CD8-positive, alpha-beta memory T cell (primary cell): Measurements from ENCODE around the gene SORCS2. TPM values are rescaled to one million over a fixed set of nuclear protein-coding genes. Genes with fewer than 3 reads are reported as not detected.

Experiments
- CTCF ChIA-PET: fragments of 350-600 bp; sonication (Branson Sonifier 250); formaldehyde crosslinking; loops from one replicate; lab custom pipeline; 2021; ENCODE audit warnings: antibody characterized with exemption; lab: Charles Lee
- POLR2A ChIA-PET: fragments of 350-600 bp; sonication (Branson Sonifier 250); formaldehyde crosslinking; loops from one replicate; lab custom pipeline; 2021; ENCODE audit warnings: antibody characterized with exemption; lab: Charles Lee
- DNase-seq, 5 donors: peaks; one replicate each; pipeline versions ENCODE4 v3.0.0 to v3.0.0-alpha.2; 2020 to 2022; ENCODE audit warnings: mixed read lengths in 1 of 5
- H3K27ac ChIP-seq: one replicate; pipeline ENCODE4 v1.7.0; 2013; ENCODE audit warnings: low read depth, mild to moderate bottlenecking, low read length, moderate library complexity
- H3K27me3 ChIP-seq: 2 replicates; pipeline ENCODE4 v1.7.0; 2013; ENCODE audit warnings: low read length, mild to moderate bottlenecking; ENCODE audit not compliant: insufficient read depth, poor library complexity, severe bottlenecking
- H3K36me3 ChIP-seq: 2 replicates; pipeline ENCODE4 v1.7.0; 2013; ENCODE audit warnings: mild to moderate bottlenecking, low read length, moderate library complexity; ENCODE audit not compliant: insufficient read depth
- H3K4me1 ChIP-seq: 2 replicates; pipeline ENCODE4 v1.7.0; 2013; ENCODE audit warnings: mild to moderate bottlenecking, low read length, moderate library complexity; ENCODE audit not compliant: insufficient read depth
- H3K4me3 ChIP-seq: 2 replicates; pipeline ENCODE4 v1.7.0; 2013; ENCODE audit warnings: mild to moderate bottlenecking, low read length
- H3K9me3 ChIP-seq: 2 replicates; pipeline ENCODE4 v1.7.0; 2013; ENCODE audit warnings: mild to moderate bottlenecking, low read length
- H3K27ac Mint-ChIP-seq, 8 donors: one replicate each; pipeline ENCODE4 v1.8.0; 2020 to 2021; ENCODE audit warnings: mixed read lengths in 8 of 8, mild to moderate bottlenecking in 6 of 8, inconsistent platforms in 3 of 8, moderate library complexity in 3 of 8
- H3K27me3 Mint-ChIP-seq, 2 donors: one replicate each; pipeline ENCODE4 v1.8.0; 2020 to 2021; ENCODE audit warnings: mixed read lengths in 2 of 2, mild to moderate bottlenecking in 1 of 2, moderate library complexity in 1 of 2
- H3K36me3 Mint-ChIP-seq, 3 donors: one replicate each; pipeline ENCODE4 v1.8.0; 2020 to 2021; ENCODE audit warnings: mixed read lengths in 3 of 3, inconsistent platforms in 1 of 3, mild to moderate bottlenecking in 1 of 3
- H3K4me1 Mint-ChIP-seq, 3 donors: one replicate each; pipeline ENCODE4 v1.8.0; 2020 to 2021; ENCODE audit warnings: mixed read lengths in 3 of 3, inconsistent platforms in 1 of 3, mild to moderate bottlenecking in 1 of 3
- H3K4me3 Mint-ChIP-seq, 7 donors: one replicate each; pipeline ENCODE4 v1.8.0; 2020 to 2021; ENCODE audit warnings: mixed read lengths in 7 of 7, mild to moderate bottlenecking in 6 of 7, moderate library complexity in 4 of 7, inconsistent platforms in 2 of 7
- H3K9me3 Mint-ChIP-seq, 5 donors: one replicate each; pipeline ENCODE4 v1.8.0; 2020 to 2022; ENCODE audit warnings: mixed read lengths in 5 of 5, mild to moderate bottlenecking in 3 of 5, moderate library complexity in 2 of 5, inconsistent platforms in 1 of 5
- polyA plus RNA-seq: library from polyadenylated mRNA; unstranded; fragments of 300-500 nt; fragmentation: Illumina TruSeq; gene quantifications from one replicate; pipeline ENCODE4 v1.2.3, GENCODE V29; 2021
- total RNA-seq, 2 experiments: library from RNA; stranded (reverse); gene quantifications; one replicate each; pipeline ENCODE4 v1.2.3, GENCODE V29; 2021

Gene SORCS2
- total and polyA plus RNA-seq, 3 experiments from 2014 or later, result not detected

DNA sequence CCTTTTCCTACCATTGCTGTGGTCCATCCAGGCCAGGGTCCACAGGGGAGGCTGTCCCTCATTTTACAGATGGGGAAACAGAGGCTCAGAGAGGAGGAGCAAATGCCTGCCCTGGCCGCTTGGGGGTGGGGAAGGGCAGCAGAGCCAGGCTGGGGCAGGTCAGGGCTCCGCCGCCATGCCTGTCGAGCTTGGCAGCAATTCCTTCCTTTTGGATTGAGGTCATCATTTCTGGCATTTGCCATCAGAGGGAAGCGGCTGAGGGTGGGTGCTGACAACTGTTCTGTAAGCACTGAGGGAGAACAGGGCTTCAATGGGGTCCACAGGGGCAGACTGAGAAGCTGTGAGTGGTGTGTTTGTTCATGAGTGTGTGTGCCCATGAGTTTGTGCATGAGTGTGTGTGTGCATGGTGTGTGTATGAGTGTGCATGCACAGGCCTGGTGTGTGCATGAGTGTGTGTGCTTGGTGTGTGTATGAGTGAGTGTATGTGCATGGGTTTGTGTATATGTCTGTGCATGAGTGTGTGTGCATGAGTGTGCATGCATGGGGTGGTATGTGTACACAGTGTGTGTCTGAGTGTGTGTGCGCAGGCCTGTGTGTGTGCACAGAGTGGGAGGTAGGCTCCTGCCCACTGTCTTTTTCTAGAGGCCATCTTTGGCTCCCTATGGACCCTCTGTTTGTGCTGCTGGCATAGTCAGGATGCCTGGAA, 115.2 kb downstream of the SORCS2 start:
- ChIA-PET CTCF (no interaction called here), POLR2A (no interaction called here)
- Histone ChIP-seq H3K4me1 (no peaks in the 10 kb centered on the region), H3K27me3 (no peaks in the 10 kb centered on the region), H3K9me3 (no peaks in the 10 kb centered on the region), H3K27ac (no peak overlapping the region), H3K36me3 (no peaks in the 10 kb centered on the region), H3K4me3 (no peak overlapping the region)
- Mint-ChIP-seq H3K4me3 (no peak overlapping the region), H3K27me3 (peaks cover 8 to 20% of the 10 kb centered on the region in 2 donors), H3K27ac (no peak overlapping the region), H3K36me3 (no peaks in the 10 kb centered on the region), H3K9me3 (no peaks in the 10 kb centered on the region), H3K4me1 (no peaks in the 10 kb centered on the region)
- DNase-seq, result no peak

DNA sequence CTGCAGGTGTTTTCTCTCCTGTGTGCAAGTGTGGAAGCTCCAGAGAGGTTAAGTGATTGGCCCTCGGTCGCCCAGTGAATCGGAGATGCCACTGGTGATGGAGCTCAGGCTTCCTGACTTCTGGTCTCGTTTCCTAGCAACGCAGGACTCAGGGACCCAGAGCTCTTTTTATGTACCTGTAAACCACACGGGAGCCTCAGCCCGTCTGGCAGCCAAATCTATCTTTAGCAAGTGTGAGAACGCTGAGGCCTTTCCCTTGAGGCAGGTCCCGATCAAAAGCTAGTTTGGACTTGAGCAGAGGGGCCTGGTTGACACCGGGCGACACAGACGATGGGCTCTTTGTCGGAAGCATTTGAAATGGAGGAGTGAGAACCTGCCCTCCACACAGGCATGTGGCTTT, 116.8 kb downstream of the SORCS2 start:
- DNase-seq, result no peak
- Mint-ChIP-seq H3K36me3 (no peaks in the 10 kb centered on the region), H3K27me3 (peaks cover 8 to 20% of the 10 kb centered on the region in 2 donors), H3K9me3 (no peaks in the 10 kb centered on the region), H3K4me3 (no peak overlapping the region), H3K27ac (no peak overlapping the region), H3K4me1 (no peaks in the 10 kb centered on the region)
- Histone ChIP-seq H3K9me3 (no peaks in the 10 kb centered on the region), H3K4me1 (no peaks in the 10 kb centered on the region), H3K36me3 (no peaks in the 10 kb centered on the region), H3K27me3 (no peaks in the 10 kb centered on the region), H3K27ac (no peak overlapping the region), H3K4me3 (no peak overlapping the region)
- POLR2A ChIA-PET, result no interaction called here
- CTCF ChIA-PET, result no interaction called here

GRCh38 chr4:7309636-7310390, 117.5 kb downstream of the SORCS2 start:
- no peak overlapping the region for H3K27ac Mint-ChIP-seq
- DNase-seq, result no peak
- CTCF ChIA-PET, result no interaction called here
- H3K4me3 ChIP-seq, result no peak overlapping the region
- no peaks in the 10 kb centered on the region for H3K9me3 Mint-ChIP-seq
- H3K27me3 ChIP-seq, result no peaks in the 10 kb centered on the region
- no peak overlapping the region for H3K27ac ChIP-seq
- no peaks in the 10 kb centered on the region for H3K36me3 Mint-ChIP-seq
- H3K9me3 ChIP-seq, result no peaks in the 10 kb centered on the region
- no peaks in the 10 kb centered on the region for H3K4me1 ChIP-seq
- POLR2A ChIA-PET, result no interaction called here
- peaks cover 8 to 20% of the 10 kb centered on the region in 2 donors for H3K27me3 Mint-ChIP-seq
- no peaks in the 10 kb centered on the region for H3K36me3 ChIP-seq
- no peaks in the 10 kb centered on the region for H3K4me1 Mint-ChIP-seq
- no peak overlapping the region for H3K4me3 Mint-ChIP-seq

- Mint-ChIP-seq H3K4me3 (no peak overlapping the region), H3K9me3 (no peaks in the 10 kb centered on the region)
- CTCF ChIA-PET, result no interaction called here
Measured at GRCh38 chr4:7310451-7310850, 118.1 kb downstream of the SORCS2 start.

DNA sequence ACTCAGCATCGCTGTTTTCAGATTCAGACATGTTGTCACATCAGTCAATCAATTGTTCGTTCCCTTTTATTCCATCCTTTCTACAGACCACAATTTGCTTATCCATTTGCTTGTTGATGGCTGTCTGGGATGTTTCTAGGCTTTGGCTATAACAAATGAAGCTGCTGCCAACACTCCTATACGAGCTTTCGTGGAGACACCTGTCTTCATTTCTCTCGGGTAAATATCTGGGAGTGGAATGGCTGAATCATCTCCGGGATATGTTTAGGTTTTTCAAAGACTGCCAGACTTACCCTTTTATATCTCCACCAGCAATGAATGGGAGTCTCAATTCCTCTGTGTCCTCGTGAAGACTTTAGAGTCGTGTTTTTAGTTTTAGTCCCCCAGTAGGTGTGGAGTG, 118.9 kb downstream of the SORCS2 start:
- Mint-ChIP-seq H3K9me3 (no peaks in the 10 kb centered on the region), H3K27ac (no peak overlapping the region), H3K4me3 (no peak overlapping the region), H3K27me3 (peaks cover 6 to 25% of the 10 kb centered on the region in 2 donors), H3K4me1 (no peaks in the 10 kb centered on the region), H3K36me3 (no peaks in the 10 kb centered on the region)
- H3K27ac ChIP-seq, result no peak overlapping the region
- no peak overlapping the region for H3K4me3 ChIP-seq
- H3K4me1 ChIP-seq, result no peaks in the 10 kb centered on the region
- no peaks in the 10 kb centered on the region for H3K27me3 ChIP-seq
- CTCF ChIA-PET, result no interaction called here
- H3K9me3 ChIP-seq, result no peaks in the 10 kb centered on the region
- H3K36me3 ChIP-seq, result no peaks in the 10 kb centered on the region
- DNase-seq, result no peak
- POLR2A ChIA-PET, result no interaction called here

More at GRCh38 chr4:7310451-7310850, 118.1 kb downstream of the SORCS2 start:
- Mint-ChIP-seq H3K36me3 (no peaks in the 10 kb centered on the region), H3K4me1 (no peaks in the 10 kb centered on the region), H3K27ac (no peak overlapping the region), H3K27me3 (peaks cover 4 to 21% of the 10 kb centered on the region in 2 donors)
- H3K36me3 ChIP-seq, result no peaks in the 10 kb centered on the region
- POLR2A ChIA-PET, result no interaction called here
- no peaks in the 10 kb centered on the region for H3K4me1 ChIP-seq
- H3K9me3 ChIP-seq, result no peaks in the 10 kb centered on the region
- H3K4me3 ChIP-seq, result no peak overlapping the region
- H3K27me3 ChIP-seq, result no peaks in the 10 kb centered on the region
- DNase-seq, result no peak
- H3K27ac ChIP-seq, result no peak overlapping the region

DNA sequence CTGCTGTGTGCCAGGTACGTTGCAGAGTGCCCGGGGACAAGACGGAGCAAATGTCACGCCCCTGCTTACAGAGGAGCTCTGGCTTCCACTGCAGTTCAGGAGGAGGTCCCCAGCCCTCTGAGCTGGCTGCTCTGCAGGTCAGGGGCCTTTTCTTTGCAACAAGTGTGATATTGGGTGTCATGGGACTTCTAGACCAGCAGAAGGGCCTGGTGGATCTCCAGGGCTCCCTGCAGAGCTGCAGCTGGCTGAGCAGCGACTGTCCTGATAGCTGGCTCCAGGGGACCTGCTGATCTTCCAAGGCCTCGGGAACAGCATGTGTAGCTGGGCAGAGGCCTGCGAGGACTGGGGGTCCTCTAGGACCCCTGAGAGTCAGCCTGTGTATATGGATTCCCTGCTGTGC, 120.4 kb downstream of the SORCS2 start:
- Histone ChIP-seq H3K36me3 (no peaks in the 10 kb centered on the region), H3K27ac (no peak overlapping the region), H3K4me3 (no peak overlapping the region), H3K4me1 (no peaks in the 10 kb centered on the region), H3K27me3 (no peaks in the 10 kb centered on the region), H3K9me3 (no peaks in the 10 kb centered on the region)
- Mint-ChIP-seq H3K4me1 (no peaks in the 10 kb centered on the region), H3K27ac (no peak overlapping the region), H3K4me3 (no peak overlapping the region), H3K9me3 (peaks cover 0 to 4% (median 0%) of the 10 kb centered on the region in 5 donors), H3K27me3 (peaks cover 3 to 17% of the 10 kb centered on the region in 2 donors), H3K36me3 (no peaks in the 10 kb centered on the region)
- ChIA-PET CTCF (no interaction called here), POLR2A (no interaction called here)
- no peak for DNase-seq

GRCh38 chr4:7313347-7313811, 121.0 kb downstream of the SORCS2 start:
- H3K27ac ChIP-seq, result no peak overlapping the region
- peak overlapping the region in 1 of 7 donors; percentile 33 for H3K4me3 Mint-ChIP-seq
- CTCF ChIA-PET, result no interaction called here
- peaks cover 2% of the 10 kb centered on the region for H3K9me3 ChIP-seq
- POLR2A ChIA-PET, result no interaction called here
- H3K36me3 Mint-ChIP-seq, result no peaks in the 10 kb centered on the region
- H3K9me3 Mint-ChIP-seq, result peaks cover under 1 to 5% (median 4%) of the 10 kb centered on the region in 5 donors
- no peaks in the 10 kb centered on the region for H3K27me3 ChIP-seq
- H3K27me3 Mint-ChIP-seq, result peaks cover 3 to 14% of the 10 kb centered on the region in 2 donors
- no peak overlapping the region for H3K4me3 ChIP-seq
- H3K27ac Mint-ChIP-seq, result no peak overlapping the region
- no peaks in the 10 kb centered on the region for H3K4me1 ChIP-seq
- DNase-seq, result no peak
- no peaks in the 10 kb centered on the region for H3K36me3 ChIP-seq
- no peaks in the 10 kb centered on the region for H3K4me1 Mint-ChIP-seq

DNA sequence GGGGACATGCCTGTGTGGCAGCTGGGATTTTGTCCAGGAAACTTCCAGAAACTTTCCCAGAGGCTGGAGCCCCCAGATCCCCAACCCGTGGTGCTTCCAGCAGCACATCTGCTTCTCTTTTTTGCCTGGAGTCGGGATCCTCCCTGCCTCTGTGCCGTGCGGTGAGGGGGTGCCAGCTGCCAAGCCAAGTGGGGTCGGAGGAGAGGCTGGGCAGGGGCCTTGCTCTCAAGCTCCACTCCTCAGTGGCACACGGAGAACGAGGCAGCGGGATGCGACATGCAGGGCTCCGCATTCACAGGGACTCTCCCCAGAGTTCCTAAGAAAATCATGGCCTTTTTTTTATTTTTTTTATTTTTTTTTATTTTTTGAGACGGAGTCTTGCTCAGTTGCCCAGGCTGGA, 121.7 kb downstream of the SORCS2 start:
- CTCF ChIA-PET, result no interaction called here
- Mint-ChIP-seq H3K4me1 (no peaks in the 10 kb centered on the region), H3K36me3 (peaks cover 0 to 3% (median 0%) of the 10 kb centered on the region in 3 donors), H3K9me3 (peaks cover 6 to 11% (median 8%) of the 10 kb centered on the region in 5 donors), H3K4me3 (no peak overlapping the region), H3K27me3 (peaks cover 3 to 7% of the 10 kb centered on the region in 2 donors), H3K27ac (peak overlapping the region in 1 of 8 donors; percentile 19)
- H3K27ac ChIP-seq, result no peak overlapping the region
- POLR2A ChIA-PET, result no interaction called here
- H3K36me3 ChIP-seq, result no peaks in the 10 kb centered on the region
- H3K9me3 ChIP-seq, result peaks cover 8% of the 10 kb centered on the region
- no peak overlapping the region for H3K4me3 ChIP-seq
- DNase-seq, result no peak
- no peaks in the 10 kb centered on the region for H3K27me3 ChIP-seq
- H3K4me1 ChIP-seq, result no peaks in the 10 kb centered on the region
